ENCODE measurements around the gene IQCH.
"Not testable (repeated sequence)": the region's sequence is repeated elsewhere in the genome, so short reads cannot be mapped to it uniquely, and the experiment has no call there.

IQCH gene

GRCh38 chr15:67361100-67361499 is 106.5 kb downstream of the IQCH start:
- no peak for DNase-seq

GRCh38 chr15:67363712-67364111 is 109.1 kb downstream of the IQCH start:
- not testable (repeated sequence) for DNase-seq

GRCh38 chr15:67365994-67366393 is 111.4 kb downstream of the IQCH start:
- DNase-seq = no peak

GRCh38 chr15:67366904-67367303 is 112.3 kb downstream of the IQCH start:
- DNase-seq = no peak

- no peak for DNase-seq
These were observed 114.9 kb downstream of the IQCH start for GRCh38 chr15:67369359-67369998.

GRCh38 chr15:67370206-67370954 is 115.8 kb downstream of the IQCH start:
- DNase-seq = no peak

GRCh38 chr15:67372543-67372942 is 118.0 kb downstream of the IQCH start:
- no peak for DNase-seq

- no peak for DNase-seq
These were observed 118.5 kb downstream of the IQCH start for GRCh38 chr15:67372986-67373675.

- no peak for DNase-seq
These were observed 119.4 kb downstream of the IQCH start for GRCh38 chr15:67373971-67374370.

GRCh38 chr15:67379530-67379929 is 124.9 kb downstream of the IQCH start:
- DNase-seq = no peak

- no peak for DNase-seq
These were observed 126.3 kb downstream of the IQCH start for GRCh38 chr15:67380921-67381320.

- no peak for DNase-seq
These were observed 126.9 kb downstream of the IQCH start for GRCh38 chr15:67381416-67382045.

- DNase-seq = no peak
These were observed 128.1 kb downstream of the IQCH start for GRCh38 chr15:67382723-67383122.

GRCh38 chr15:67383899-67384298 is 129.3 kb downstream of the IQCH start:
- DNase-seq = no peak

GRCh38 chr15:67384761-67385160 is 130.2 kb downstream of the IQCH start:
- no peak for DNase-seq

- DNase-seq = no peak
These were observed 131.4 kb downstream of the IQCH start for GRCh38 chr15:67385971-67386370.

GRCh38 chr15:67386947-67387346 is 132.4 kb downstream of the IQCH start:
- no peak for DNase-seq

GRCh38 chr15:67389975-67390374 is 135.4 kb downstream of the IQCH start:
- DNase-seq = no peak

- no peak for DNase-seq
These were observed 140.5 kb downstream of the IQCH start for GRCh38 chr15:67394873-67395639.

GRCh38 chr15:67396114-67396513 is 141.5 kb downstream of the IQCH start:
- no peak for DNase-seq

GRCh38 chr15:67397139-67397538 is 142.6 kb downstream of the IQCH start:
- DNase-seq = no peak

- DNase-seq = no peak
These were observed 145.3 kb downstream of the IQCH start for GRCh38 chr15:67399925-67400324.

GRCh38 chr15:67400890-67401289 is 146.3 kb downstream of the IQCH start:
- DNase-seq = no peak

Data from SW 1271 (cell line).